ENCODE results near the gene GPRC5D. TPM values are rescaled to one million over a fixed set of nuclear protein-coding genes. Genes with fewer than 3 reads are reported as not detected.

GPRC5D gene
- not detected for total RNA-seq
- long read RNA-seq = 0 reads

DNA sequence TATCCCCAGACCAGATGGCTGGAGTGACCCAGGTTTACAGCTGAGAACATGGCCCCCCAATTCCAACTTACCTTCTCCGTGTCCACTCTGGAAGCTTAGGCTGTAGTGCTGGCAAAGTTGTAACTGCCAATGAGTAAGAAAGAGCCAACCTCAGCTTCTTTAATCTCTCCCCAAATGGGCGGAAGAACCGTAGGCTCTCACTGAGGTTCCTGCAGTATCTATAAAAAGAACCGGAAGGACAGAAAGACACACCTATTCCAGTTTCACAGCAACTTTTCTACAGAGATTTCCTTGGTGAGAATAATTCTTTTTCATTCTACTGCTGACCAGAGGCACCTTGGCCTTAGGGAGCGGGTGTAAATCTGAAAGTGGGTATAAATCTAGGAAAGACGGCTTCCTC lies at the start of gene GPRC5D:
Gene GPRC5D (minus strand): TSS at position 135 of the 400 bp plus-strand sequence. CDS start 1,786 bp downstream, outside the sequence.
- DNase-seq (no peak), ATAC-seq (no peak)
- Histone ChIP-seq H3K4me3 (no peak within 1 kb of the TSS), H3K36me3 (no peaks in the 10 kb centered on the region), H3K9me3 (no peaks in the 10 kb centered on the region), H3K27me3 (no peaks in the 10 kb centered on the region), H3K4me1 (peaks cover 0 to 28% (median 0%) of the 10 kb centered on the region in 4 donors), H3K27ac (no peak within 1 kb of the TSS)
- WGBS (ENCODE audit: insufficient coverage, low coverage, low lambda C conversion rate, missing lambda C conversion rate) = 98% methylated on average over 6 of the region's 6 CpGs
- TF ChIP-seq POLR2A (IDR thresholded peaks at IDR 0.05) = no peak
- TF ChIP-seq, protein P1, sequence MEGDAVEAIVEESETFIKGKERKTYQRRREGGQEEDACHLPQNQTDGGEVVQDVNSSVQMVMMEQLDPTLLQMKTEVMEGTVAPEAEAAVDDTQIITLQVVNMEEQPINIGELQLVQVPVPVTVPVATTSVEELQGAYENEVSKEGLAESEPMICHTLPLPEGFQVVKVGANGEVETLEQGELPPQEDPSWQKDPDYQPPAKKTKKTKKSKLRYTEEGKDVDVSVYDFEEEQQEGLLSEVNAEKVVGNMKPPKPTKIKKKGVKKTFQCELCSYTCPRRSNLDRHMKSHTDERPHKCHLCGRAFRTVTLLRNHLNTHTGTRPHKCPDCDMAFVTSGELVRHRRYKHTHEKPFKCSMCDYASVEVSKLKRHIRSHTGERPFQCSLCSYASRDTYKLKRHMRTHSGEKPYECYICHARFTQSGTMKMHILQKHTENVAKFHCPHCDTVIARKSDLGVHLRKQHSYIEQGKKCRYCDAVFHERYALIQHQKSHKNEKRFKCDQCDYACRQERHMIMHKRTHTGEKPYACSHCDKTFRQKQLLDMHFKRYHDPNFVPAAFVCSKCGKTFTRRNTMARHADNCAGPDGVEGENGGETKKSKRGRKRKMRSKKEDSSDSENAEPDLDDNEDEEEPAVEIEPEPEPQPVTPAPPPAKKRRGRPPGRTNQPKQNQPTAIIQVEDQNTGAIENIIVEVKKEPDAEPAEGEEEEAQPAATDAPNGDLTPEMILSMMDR (IDR thresholded peaks at IDR 0.05) = no peak
- intact Hi-C loops (cut with DNase I) = no loop called here

GRCh38 chr12:13001775-13002040 lies 49.7 kb upstream of the GPRC5D start:
- TF ChIP-seq, protein P1 (IDR thresholded peaks at IDR 0.05) = no peak
- TF ChIP-seq POLR2A (IDR thresholded peaks at IDR 0.05) = no peak
- Histone ChIP-seq H3K4me3 (peak overlapping the region; percentile 61 to 77 (median 70)), H3K27ac (peak overlapping the region; percentile 88 to 92 (median 92))

GRCh38 chr12:13000925-13001774 lies 49.2 kb upstream of the GPRC5D start:
- intact Hi-C loops (cut with DNase I) = no loop called here
- Histone ChIP-seq H3K9me3 (no peaks in the 10 kb centered on the region), H3K27ac (peak overlapping the region; percentile 88 to 92 (median 92)), H3K36me3 (no peaks in the 10 kb centered on the region), H3K4me3 (peak overlapping the region; percentile 61 to 77 (median 70)), H3K4me1 (peaks cover 0 to 59% (median 14%) of the 10 kb centered on the region in 4 donors), H3K27me3 (no peaks in the 10 kb centered on the region)
- 0% methylated on average over 14 of the region's 82 CpGs for WGBS (ENCODE audit: insufficient coverage, low coverage, low lambda C conversion rate, missing lambda C conversion rate)
- peak; percentile 26 to 33 (median 32) for ATAC-seq
- DNase-seq = peak; percentile 73 to 78 (median 77)
- TF ChIP-seq, protein P1 (IDR thresholded peaks at IDR 0.05) = peak; percentile 13 to 50 (median 40)
- no peak for TF ChIP-seq POLR2A (IDR thresholded peaks at IDR 0.05)

More at GRCh38 chr12:13001775-13002040, 49.7 kb upstream of the GPRC5D start:
- intact Hi-C loops (cut with DNase I) = no loop called here
- Histone ChIP-seq H3K4me1 (peaks cover 0 to 58% (median 14%) of the 10 kb centered on the region in 4 donors), H3K9me3 (no peaks in the 10 kb centered on the region), H3K27me3 (no peaks in the 10 kb centered on the region), H3K36me3 (no peaks in the 10 kb centered on the region)
- WGBS (ENCODE audit: insufficient coverage, low coverage, low lambda C conversion rate, missing lambda C conversion rate) = 60% methylated on average over 1 of the region's 16 CpGs
- no peak for ATAC-seq
- DNase-seq = no peak

- H3K4me3 ChIP-seq = peak overlapping the region; percentile 61 to 77 (median 70)
- TF ChIP-seq, protein P1 (IDR thresholded peaks at IDR 0.05) = no peak
- no peak for TF ChIP-seq POLR2A (IDR thresholded peaks at IDR 0.05)
- WGBS (ENCODE audit: insufficient coverage, low coverage, low lambda C conversion rate, missing lambda C conversion rate) = 0% methylated on average over 2 of the region's 16 CpGs
- H3K27me3 ChIP-seq = no peaks in the 10 kb centered on the region
- ATAC-seq = peak; percentile 26 to 53 (median 36)
- intact Hi-C loops (cut with DNase I) = no loop called here
- H3K4me1 ChIP-seq = peaks cover 0 to 59% (median 14%) of the 10 kb centered on the region in 4 donors
- H3K27ac ChIP-seq = peak overlapping the region; percentile 88 to 92 (median 92)
- H3K36me3 ChIP-seq = no peaks in the 10 kb centered on the region
- DNase-seq = peak in 1 of 3 donors; percentile 66
- no peaks in the 10 kb centered on the region for H3K9me3 ChIP-seq
Observed at GRCh38 chr12:13000616-13000924, 48.6 kb upstream of the GPRC5D start.

Measured in right lobe of liver (tissue), 6 donors.